Measurements from ENCODE around the gene INSR. TPM values are rescaled to one million over a fixed set of nuclear protein-coding genes. Genes with fewer than 3 reads are reported as not detected.

Gene INSR
- polyA plus RNA-seq, 1 donor from 2014 or later = 0.53 TPM

DNA sequence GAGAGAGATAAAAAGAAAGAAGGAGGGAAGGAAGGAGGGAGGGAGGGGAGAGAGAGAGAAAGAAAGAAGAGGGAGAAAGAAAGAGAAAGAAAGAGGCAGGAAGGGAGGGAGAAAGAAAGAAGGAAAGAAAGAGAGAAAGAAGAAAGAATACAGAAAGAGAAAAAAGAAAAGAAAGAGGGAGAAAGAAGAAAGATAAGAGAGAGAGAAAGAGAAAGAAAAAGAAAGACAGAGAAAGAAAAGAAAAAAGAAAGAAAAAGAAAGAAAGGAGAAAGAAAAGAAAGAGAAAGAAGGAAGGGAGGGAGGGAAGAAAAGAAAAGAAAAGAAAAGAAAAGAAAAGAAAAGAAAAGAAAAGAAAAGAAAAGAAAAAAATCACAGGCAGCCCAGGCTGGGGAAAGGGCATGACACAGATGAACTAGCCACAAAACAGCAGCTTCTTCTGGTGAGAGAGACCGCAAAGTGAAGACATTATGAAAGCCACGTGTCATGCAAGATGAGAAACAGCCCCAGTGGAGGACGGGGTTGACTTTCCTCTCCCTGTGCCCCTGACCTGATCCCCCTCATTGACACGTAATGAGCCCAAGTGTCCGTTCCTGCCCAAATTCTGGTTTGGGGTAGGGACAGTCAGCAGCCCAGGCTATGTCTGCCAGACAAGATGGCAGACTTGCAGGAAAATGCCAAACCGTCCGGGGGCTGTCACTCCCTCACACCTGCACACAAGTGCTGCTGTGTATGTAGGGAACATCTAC lies 102.1 kb downstream of the INSR start:
- no peaks in the 10 kb centered on the region for H3K9me3 Mint-ChIP-seq
- no peak overlapping the region for H3K27ac Mint-ChIP-seq
- peaks cover 12% of the 10 kb centered on the region for H3K27me3 Mint-ChIP-seq
- H3K4me3 Mint-ChIP-seq = no peak overlapping the region
- no peaks in the 10 kb centered on the region for H3K36me3 Mint-ChIP-seq
- H3K4me1 Mint-ChIP-seq = peaks cover 6 to 9% (median 7%) of the 10 kb centered on the region in 3 donors

DNA sequence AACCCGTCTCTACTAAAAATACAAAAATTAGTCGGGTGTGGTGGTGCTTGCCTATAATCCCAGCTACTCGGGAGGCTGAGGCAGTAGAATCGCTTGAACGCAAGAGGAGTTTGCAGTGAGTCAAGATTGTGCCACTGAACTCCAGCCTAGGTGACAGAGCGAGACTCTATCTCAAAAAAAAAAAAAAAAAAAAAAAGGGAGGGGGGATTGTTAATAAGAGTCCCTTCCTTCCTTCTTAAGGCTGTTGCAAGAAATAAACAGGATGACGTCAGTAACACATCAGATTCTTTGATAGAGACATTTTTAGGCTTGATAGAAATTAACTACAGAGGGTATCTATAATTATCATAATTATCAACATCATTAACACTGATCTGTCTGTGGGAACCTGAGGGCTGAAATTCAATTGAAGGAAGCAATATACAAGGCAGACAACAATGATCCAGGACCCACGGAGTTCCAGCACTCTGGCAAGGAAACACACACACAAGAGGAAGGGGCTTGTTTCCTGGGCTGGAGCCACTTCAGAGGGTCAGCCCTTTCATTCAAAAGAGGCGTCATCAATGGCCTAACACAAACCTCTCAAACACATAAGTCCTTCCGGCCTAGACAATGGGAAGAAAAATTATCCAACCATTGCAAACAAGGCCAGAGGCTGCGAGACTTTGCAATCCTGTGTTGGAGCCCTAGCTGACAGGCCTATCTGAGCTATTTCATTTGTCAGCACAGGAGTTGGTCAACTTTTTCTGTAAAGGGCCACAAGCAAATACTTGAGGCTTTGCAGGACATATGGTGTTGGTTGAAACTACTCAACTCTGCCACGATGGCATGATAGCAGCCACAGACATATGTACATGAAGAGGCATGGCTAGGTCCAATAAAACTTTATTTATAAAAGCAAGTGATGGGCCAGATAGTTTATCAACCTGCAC lies 105.2 kb downstream of the INSR start:
- no peak overlapping the region for H3K4me3 Mint-ChIP-seq
- no peak overlapping the region for H3K27ac Mint-ChIP-seq
- H3K36me3 Mint-ChIP-seq = no peaks in the 10 kb centered on the region
- H3K4me1 Mint-ChIP-seq = peaks cover 5 to 10% (median 6%) of the 10 kb centered on the region in 3 donors
- no peaks in the 10 kb centered on the region for H3K9me3 Mint-ChIP-seq
- H3K27me3 Mint-ChIP-seq = peaks cover 11% of the 10 kb centered on the region

DNA sequence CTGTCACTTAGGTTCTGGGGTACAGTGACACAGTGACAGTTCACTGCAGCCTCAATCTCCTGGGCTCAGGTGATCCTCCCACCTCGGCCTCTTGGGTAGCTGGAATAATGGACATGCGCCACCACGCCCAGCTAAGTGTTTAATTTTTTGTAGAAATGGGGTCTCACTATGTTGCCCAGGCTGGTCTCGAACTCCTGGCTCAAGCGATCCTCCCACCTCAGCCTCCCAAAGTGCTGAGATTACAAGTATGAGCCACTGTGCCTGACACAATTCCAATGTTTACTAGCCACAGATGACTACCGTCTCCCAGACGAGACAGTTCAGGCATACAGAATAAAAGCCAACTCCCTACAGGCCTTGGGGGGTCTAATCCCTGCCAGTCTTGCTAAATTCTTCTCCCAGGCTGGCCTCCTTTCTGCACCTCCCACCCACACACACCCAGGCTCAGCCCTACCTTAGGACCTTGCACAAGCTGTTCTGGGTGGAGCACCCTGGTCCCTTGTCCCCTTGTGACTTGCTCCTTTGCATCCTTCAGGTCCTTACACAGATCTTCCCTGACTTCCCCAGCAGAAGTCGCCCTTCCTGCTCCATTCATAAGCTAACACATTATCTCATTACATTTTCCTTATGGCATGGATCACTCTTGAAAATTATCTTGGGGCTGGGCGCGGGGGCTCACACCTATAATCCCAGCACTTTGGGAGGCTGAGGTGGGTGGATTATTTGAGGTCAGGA lies 106.4 kb downstream of the INSR start:
- Mint-ChIP-seq H3K9me3 (no peaks in the 10 kb centered on the region), H3K27me3 (peaks cover 6% of the 10 kb centered on the region), H3K4me3 (no peak overlapping the region), H3K27ac (no peak overlapping the region), H3K4me1 (peaks cover 13 to 17% (median 14%) of the 10 kb centered on the region in 3 donors), H3K36me3 (no peaks in the 10 kb centered on the region)

DNA sequence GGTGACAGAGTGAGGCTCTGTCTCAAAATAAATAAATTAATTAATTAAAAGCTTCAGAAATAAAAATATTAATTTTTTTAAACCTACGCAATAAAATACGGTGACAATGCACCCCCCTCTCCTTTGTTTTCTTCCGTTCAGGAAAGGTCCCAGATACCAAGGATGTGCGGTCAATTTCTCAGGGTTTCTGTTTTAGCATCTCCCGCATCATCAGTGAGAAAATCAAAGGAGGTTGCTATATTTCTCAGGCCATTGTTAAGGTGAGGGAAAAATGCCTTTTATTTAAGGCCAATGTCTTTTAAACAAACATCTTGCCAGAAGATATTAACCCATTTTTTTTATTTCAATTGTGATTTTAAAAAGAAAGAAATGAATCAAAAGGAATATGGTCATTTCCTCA lies 111.7 kb downstream of the INSR start:
- H3K27me3 Mint-ChIP-seq = no peaks in the 10 kb centered on the region
- peak overlapping the region in 2 of 4 donors; percentile 56 to 91 for H3K4me3 Mint-ChIP-seq
- peaks cover 18 to 23% (median 22%) of the 10 kb centered on the region in 3 donors for H3K4me1 Mint-ChIP-seq
- peak overlapping the region; percentile 82 to 92 (median 89) for H3K27ac Mint-ChIP-seq
- H3K9me3 Mint-ChIP-seq = no peaks in the 10 kb centered on the region
- H3K36me3 Mint-ChIP-seq = peaks cover 3% of the 10 kb centered on the region

DNA sequence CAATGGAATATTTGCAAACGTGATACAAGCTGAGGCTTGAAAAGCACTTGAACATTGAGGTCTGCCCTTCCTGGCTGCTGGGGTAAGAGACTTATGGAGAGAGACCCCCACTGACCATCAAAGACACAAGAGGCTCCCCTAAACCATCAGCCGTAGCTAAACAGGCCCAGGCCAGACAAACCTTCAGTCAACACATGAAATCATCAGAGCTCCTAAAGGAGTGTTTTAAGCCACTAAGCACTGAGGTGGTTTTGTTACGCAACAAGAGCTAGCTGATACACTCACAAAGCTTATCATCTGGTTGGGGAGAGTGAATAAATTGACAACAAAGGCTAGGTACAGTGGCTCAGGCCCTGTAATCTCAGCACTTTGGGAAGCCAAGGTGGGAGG lies 114.3 kb downstream of the INSR start:
- Mint-ChIP-seq H3K36me3 (peaks cover 3% of the 10 kb centered on the region), H3K4me3 (no peak overlapping the region), H3K9me3 (no peaks in the 10 kb centered on the region), H3K27ac (peak overlapping the region in 1 of 3 donors; percentile 71), H3K4me1 (peaks cover 18 to 23% (median 20%) of the 10 kb centered on the region in 3 donors), H3K27me3 (no peaks in the 10 kb centered on the region)

DNA sequence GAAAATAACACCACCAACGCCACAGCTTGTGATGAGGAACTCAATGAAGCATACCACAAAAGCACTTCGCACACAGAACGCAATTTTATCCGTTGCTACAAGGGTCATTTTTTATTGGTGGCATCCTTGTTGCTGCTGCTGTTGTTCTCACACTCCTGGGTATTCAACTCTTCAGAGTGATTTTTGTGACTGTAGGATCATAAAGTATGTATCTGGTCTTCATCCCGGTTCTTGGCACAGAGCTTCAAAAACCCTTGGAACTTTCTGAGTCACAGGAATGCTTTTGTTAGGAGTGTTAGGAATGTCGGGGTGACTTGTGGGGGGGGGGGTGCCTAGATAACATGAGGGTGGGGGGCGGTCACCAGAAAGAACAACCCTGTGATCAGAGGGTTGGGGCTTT lies 116.3 kb downstream of the INSR start:
- Mint-ChIP-seq H3K27ac (no peak overlapping the region), H3K27me3 (no peaks in the 10 kb centered on the region), H3K36me3 (peaks cover 5% of the 10 kb centered on the region), H3K9me3 (no peaks in the 10 kb centered on the region), H3K4me1 (peaks cover 11 to 16% (median 13%) of the 10 kb centered on the region in 3 donors), H3K4me3 (no peak overlapping the region)

DNA sequence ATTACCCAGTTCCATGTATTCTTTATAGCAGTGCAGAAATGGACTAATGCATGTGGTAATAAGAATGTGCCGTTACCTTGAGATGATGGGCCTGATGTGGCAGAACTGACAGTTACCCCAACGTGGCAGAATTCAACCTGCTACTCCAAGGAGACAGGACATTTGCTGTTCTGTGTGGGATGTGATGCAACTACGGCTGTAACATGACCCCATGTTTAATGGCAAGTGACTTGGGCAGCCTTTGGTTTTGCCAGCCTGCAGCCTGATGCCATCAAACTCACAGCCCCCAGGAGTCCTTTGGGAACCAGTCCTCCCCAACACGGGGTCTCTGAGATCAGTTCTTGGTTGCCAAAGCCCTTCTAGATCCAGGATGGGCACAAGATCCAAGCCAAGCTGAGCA lies 117.4 kb downstream of the INSR start:
- Mint-ChIP-seq H3K27me3 (no peaks in the 10 kb centered on the region), H3K4me3 (peak overlapping the region in 1 of 4 donors; percentile 10), H3K27ac (no peak overlapping the region), H3K4me1 (peaks cover 7 to 12% (median 9%) of the 10 kb centered on the region in 3 donors), H3K36me3 (peaks cover 8% of the 10 kb centered on the region), H3K9me3 (no peaks in the 10 kb centered on the region)

DNA sequence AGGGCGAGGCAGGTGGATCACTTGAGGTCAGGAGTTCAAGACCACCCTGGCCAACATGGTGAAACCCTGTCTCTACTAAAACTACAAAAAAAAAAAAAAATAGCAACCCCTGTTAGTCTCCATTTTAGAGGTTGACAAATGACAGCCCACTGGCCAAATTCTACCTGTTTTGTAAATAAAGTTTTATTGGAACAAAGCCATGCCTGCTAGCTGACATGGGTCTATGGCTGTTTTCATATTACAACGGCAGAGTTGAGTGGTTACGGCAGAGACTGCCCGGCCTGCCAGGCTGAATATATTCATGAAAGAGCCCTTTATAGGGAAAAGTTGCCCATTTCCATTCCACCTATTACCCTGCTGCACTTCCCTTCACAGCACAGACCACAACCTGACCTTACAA lies 121.4 kb downstream of the INSR start:
- Mint-ChIP-seq H3K36me3 (peaks cover 7% of the 10 kb centered on the region), H3K9me3 (peaks cover 3 to 17% (median 4%) of the 10 kb centered on the region in 3 donors), H3K27ac (no peak overlapping the region), H3K27me3 (no peaks in the 10 kb centered on the region), H3K4me1 (no peaks in the 10 kb centered on the region), H3K4me3 (no peak overlapping the region)

DNA sequence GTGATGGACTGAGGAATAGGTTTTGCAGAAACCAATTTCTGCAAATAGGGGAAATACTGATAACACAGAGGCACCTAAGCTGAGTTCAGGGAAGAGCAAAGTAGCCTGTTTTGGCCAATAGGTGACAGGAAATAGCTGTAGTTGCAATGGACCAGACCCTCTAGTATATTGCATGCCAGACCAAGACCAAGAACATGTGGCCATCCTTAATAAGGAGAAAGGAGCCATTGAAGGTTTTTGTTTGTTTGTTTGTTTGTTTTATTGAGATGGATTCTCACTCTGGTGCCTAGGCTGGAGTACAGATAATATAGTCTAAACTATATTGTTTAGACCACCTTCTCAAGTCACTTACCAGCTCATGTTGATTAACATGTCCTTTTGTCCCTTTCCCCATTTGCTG lies 123.2 kb downstream of the INSR start:
- H3K27ac Mint-ChIP-seq = peak overlapping the region in 1 of 3 donors; percentile 22
- peaks cover 3 to 17% (median 4%) of the 10 kb centered on the region in 3 donors for H3K9me3 Mint-ChIP-seq
- no peaks in the 10 kb centered on the region for H3K27me3 Mint-ChIP-seq
- no peaks in the 10 kb centered on the region for H3K4me1 Mint-ChIP-seq
- peaks cover 7% of the 10 kb centered on the region for H3K36me3 Mint-ChIP-seq
- H3K4me3 Mint-ChIP-seq = no peak overlapping the region

DNA sequence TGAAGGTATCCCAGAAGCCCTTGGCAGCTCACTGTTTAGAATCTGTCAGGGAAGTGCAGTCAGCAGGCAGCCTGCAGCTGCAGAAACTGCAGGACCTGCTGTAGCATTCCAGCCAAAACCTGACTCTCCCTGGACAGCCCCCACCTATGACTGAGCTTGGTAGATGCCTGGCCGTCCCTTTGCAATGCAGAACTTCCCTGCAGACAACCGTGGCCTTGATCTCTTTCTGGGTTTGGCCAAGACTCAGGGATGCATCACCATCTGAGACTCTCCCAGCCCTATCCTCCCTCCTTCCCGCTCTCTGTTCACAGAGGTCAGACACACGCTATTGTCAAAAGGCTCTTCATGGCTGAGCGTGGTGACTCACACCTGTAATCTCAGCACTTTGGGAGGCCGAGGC lies 125.3 kb downstream of the INSR start:
- Mint-ChIP-seq H3K9me3 (peaks cover 3 to 17% (median 4%) of the 10 kb centered on the region in 3 donors), H3K27ac (no peak overlapping the region), H3K27me3 (no peaks in the 10 kb centered on the region), H3K4me1 (no peaks in the 10 kb centered on the region), H3K36me3 (peaks cover 7% of the 10 kb centered on the region), H3K4me3 (no peak overlapping the region)

DNA sequence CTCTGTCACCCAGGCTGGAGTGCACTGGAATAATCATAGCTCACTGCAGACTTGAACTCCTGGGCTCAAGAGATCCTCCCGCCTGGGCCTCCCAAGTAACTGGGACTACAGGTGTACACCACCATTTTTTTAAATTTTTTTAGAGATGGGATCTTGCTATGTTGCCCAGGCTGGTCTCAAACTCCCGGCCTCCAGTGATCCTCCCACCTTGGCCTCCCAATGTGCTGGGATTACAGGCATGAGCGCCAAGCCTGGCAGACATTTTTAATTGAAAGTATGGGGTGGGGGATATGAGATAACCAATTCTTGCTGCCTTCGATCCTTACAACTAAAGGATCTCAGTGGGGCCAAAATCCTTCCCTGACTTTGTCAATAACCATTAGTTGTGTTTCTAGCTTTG lies 132.9 kb downstream of the INSR start:
- H3K27ac Mint-ChIP-seq = no peak overlapping the region
- H3K27me3 Mint-ChIP-seq = no peaks in the 10 kb centered on the region
- H3K9me3 Mint-ChIP-seq = no peaks in the 10 kb centered on the region
- peaks cover 1% of the 10 kb centered on the region for H3K36me3 Mint-ChIP-seq
- H3K4me1 Mint-ChIP-seq = peaks cover 0 to 2% (median 0%) of the 10 kb centered on the region in 3 donors
- no peak overlapping the region for H3K4me3 Mint-ChIP-seq

DNA sequence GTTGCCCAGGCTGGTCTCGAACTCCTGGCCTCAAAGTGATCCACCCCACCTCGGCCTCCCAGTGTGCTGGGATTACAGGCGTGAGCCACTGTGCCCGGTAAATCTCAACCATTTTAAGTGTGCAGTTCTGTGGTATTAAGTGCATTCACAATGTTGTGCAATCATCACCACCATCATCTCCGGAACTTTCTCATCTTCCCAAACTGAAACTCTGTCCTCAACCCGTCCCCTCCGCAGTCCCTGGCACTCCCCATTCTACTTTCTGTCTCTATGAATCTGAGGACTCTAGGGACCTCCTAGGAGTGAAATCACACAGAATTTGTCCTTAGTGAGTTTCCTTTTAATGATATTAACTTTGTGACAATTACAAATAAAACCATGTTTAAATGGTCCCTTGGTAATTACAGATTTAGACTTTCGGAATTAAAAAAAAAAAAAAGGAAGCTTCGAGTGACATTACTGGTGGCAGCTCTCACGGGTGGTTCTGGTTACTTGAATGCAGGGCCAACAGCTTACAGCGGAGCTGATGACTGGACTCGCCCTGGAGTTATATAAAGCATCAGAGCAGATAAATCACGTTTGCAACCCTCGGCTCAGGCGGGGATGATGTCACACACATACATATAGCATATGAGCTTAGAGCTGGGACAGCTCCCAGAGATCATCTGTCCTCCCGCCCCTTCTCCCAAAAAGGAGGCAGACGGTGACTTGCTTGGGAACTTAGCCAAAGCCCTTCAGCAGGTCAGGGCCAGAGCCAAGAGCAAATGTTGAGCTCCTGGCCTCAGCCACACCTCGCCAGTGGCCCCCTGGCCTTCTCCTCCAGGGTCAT lies 134.9 kb downstream of the INSR start:
- H3K36me3 Mint-ChIP-seq = peaks cover 1% of the 10 kb centered on the region
- H3K9me3 Mint-ChIP-seq = no peaks in the 10 kb centered on the region
- H3K4me3 Mint-ChIP-seq = peak overlapping the region in 1 of 4 donors; percentile 43

DNA sequence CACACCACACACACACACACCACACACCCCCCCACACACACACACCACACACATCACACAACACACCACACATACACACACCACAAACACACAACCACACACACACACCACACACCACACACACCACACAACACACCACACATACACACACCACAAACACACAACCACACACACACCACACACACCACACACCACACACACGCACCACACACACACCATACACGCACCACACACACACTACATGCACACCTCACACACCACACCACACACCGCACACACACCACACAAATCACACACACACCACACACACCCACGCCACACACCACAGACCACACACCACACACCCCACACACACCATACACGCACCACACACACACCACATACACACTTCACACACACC lies 141.2 kb downstream of the INSR start:
- Mint-ChIP-seq H3K27ac (peak overlapping the region in 1 of 3 donors; percentile 80), H3K4me1 (peaks cover 0 to 3% (median 0%) of the 10 kb centered on the region in 3 donors), H3K27me3 (no peaks in the 10 kb centered on the region), H3K36me3 (peaks cover 2% of the 10 kb centered on the region), H3K4me3 (no peak overlapping the region), H3K9me3 (no peaks in the 10 kb centered on the region)

More for the DNA sequence above, 134.9 kb downstream of the INSR start:
- Mint-ChIP-seq H3K4me1 (peaks cover 0 to 2% (median 0%) of the 10 kb centered on the region in 3 donors), H3K27me3 (no peaks in the 10 kb centered on the region), H3K27ac (no peak overlapping the region)

DNA sequence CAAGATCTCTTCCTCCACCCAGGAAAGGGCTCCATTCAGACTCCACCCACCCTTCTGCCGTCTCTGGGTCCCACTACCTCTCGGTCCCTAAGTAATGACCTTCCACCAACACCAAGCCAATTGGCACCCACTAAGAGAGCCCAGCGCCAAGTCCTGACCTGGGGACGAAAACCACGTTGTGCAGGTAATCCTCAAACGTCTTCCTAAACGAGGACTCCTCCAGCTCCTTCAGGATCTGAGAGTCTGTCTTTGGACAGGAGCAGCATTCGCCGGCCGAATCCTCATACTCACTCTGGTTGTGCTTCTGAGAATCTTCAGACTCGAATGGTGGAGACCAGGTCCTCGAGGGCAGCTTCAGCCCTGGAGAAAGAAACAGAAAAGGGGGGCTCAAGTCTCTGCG lies 141.6 kb downstream of the INSR start:
- Mint-ChIP-seq H3K36me3 (peaks cover 2% of the 10 kb centered on the region), H3K9me3 (no peaks in the 10 kb centered on the region), H3K4me1 (peaks cover 0 to 3% (median 0%) of the 10 kb centered on the region in 3 donors), H3K27me3 (no peaks in the 10 kb centered on the region), H3K4me3 (no peak overlapping the region), H3K27ac (peak overlapping the region in 1 of 3 donors; percentile 4)
